ENCODE data around the gene TNIP2.

- TF ChIP-seq CTCF (IDR thresholded peaks at IDR 0.05; ENCODE audit: low read length) (no peak), EZH2phosphoT487 (IDR thresholded peaks at IDR 0.05; ENCODE audit: low read length) (no peak), EZH2 (optimal IDR thresholded peaks at IDR 0.05; ENCODE audit: low read depth, low read length) (no peak)
Measured at GRCh38 chr4:2792711-2793585, 36.8 kb upstream of the TNIP2 start, which contains the start of gene SH3BP2.

Data from MM.1S (cell line).